ENCODE data around the gene ASB13. TPM values are rescaled to one million over a fixed set of nuclear protein-coding genes. Genes with fewer than 3 reads are reported as not detected.

The ASB13 gene
- total and polyA plus RNA-seq, 2 donors (not counting 1 experiment from before 2014, with no cell fraction given), result 2.5 to 4.4 TPM

GRCh38 chr10:5629303-5630111 lies 36.9 kb downstream of the ASB13 start:
- ChIA-PET CTCF (interaction anchor here (0.5 to 18.1 kb wide), 33 partner anchors 8 to 1708 kb away, joined by 3 to 659 read pairs (median 5); partner anchors contain the start of gene TASOR2), POLR2A (interaction anchor here (0.5 to 0.6 kb wide), 4 partner anchors 27 to 774 kb away, joined by 3 to 7 read pairs (median 6); partner anchors contain the start of gene IL2RA)
- no peaks in the 10 kb centered on the region for H3K9me3 Mint-ChIP-seq (ENCODE audit: insufficient read depth)
- Histone ChIP-seq H3K9me3 (ENCODE audit: control extremely low read depth in 1 of 3, control insufficient read depth in 2 of 3, insufficient read depth in 1 of 3, low read length in 2 of 3) (no peaks in the 10 kb centered on the region), H3K79me2 (ENCODE audit: control insufficient read depth, insufficient read depth, low read length) (no peaks in the 10 kb centered on the region), H3K9ac (ENCODE audit: low read length) (no peak overlapping the region), H2AFZ (ENCODE audit: insufficient read depth, low read depth, low read length, poor library complexity, severe bottlenecking) (peak overlapping the region; percentile 7), H3K4me3 (ENCODE audit: control extremely low read depth in 1 of 5, extremely low read depth in 1 of 5, insufficient read depth in 1 of 5, low read depth in 2 of 5, low read length in 4 of 5) (no peak overlapping the region), H3K4me2 (replicated peaks; ENCODE audit: low read depth, low read length, poor library complexity, severe bottlenecking) (peak overlapping the region; percentile 7), H4K20me1 (ENCODE audit: control insufficient read depth, insufficient read depth, low read length, poor library complexity, severe bottlenecking) (no peaks in the 10 kb centered on the region), H3K27me3 (replicated peaks in 1 of 4; ENCODE audit: control extremely low read depth in 1 of 4, control insufficient read depth in 3 of 4, insufficient read depth in 4 of 4, low read length in 3 of 4) (peaks cover 0 to 11% (median 5%) of the 10 kb centered on the region in 4 experiments), H3K36me3 (replicated peaks in 1 of 2; ENCODE audit: control extremely low read depth in 1 of 2, control insufficient read depth in 1 of 2, extremely low read depth in 1 of 2, insufficient read depth in 2 of 2, low read length in 1 of 2) (no peaks in the 10 kb centered on the region), H3K27ac (ENCODE audit: low read length in 2 of 2) (no peak overlapping the region), H3K4me1 (ENCODE audit: control insufficient read depth in 2 of 2, insufficient read depth in 2 of 2, low read length in 2 of 2) (peaks cover 7 to 13% of the 10 kb centered on the region in 2 donors)
- DNase-seq (peak; percentile 85), ATAC-seq (ENCODE audit: low read depth) (peak; percentile 96)
- peaks cover 5% of the 10 kb centered on the region for H3K27me3 Mint-ChIP-seq
- WGBS (ENCODE audit: insufficient coverage), result 5% methylated on average over 2 of the region's 7 CpGs
- TF ChIP-seq CTCF (IDR thresholded peaks at IDR 0.05), result peak; percentile 97
- TF ChIP-seq EZH2 (IDR thresholded peaks at IDR 0.05; ENCODE audit: borderline replicate concordance, insufficient read depth, low read depth, low read length, poor library complexity, severe bottlenecking), result no peak
- peaks cover 10% of the 10 kb centered on the region for H3K4me1 Mint-ChIP-seq
- no peak overlapping the region for H3K27ac Mint-ChIP-seq
- intact Hi-C loops (cut with micrococcal nuclease), result loop anchor here (1.0 to 10.0 kb wide), 3 partner anchors 95 to 258 kb away; partner anchors contain the start of gene ANKRD16
- no peak overlapping the region for H3K4me3 Mint-ChIP-seq
